ENCODE results near the gene KRT38. TPM values are rescaled to one million over a fixed set of nuclear protein-coding genes. Genes with fewer than 3 reads are reported as not detected.

The KRT38 gene
- polyA plus RNA-seq, 1 of the 3 experiments (the other 2 are of a cell fraction) = not detected

- H3K36me3 ChIP-seq (replicated peaks in 1 of 2; ENCODE audit: control insufficient read depth in 1 of 2, insufficient read depth in 2 of 2, low read length in 1 of 2) = no peaks in the 10 kb centered on the region
- DNase-seq = no peak
- no peak overlapping the region for H3K4me3 ChIP-seq (ENCODE audit: low read depth in 2 of 2, low read length in 1 of 2)
- no peak overlapping the region for H3K9ac ChIP-seq
- POLR2A ChIA-PET = no interaction called here
- TF ChIP-seq CHD2 (IDR thresholded peaks at IDR 0.05; ENCODE audit: low read length, partially characterized antibody) (no peak), JUND (IDR thresholded peaks at IDR 0.05) (no peak), ZBTB33 (IDR thresholded peaks at IDR 0.05; ENCODE audit: borderline replicate concordance, low read depth) (no peak), FOXJ3 (CRISPR knock-in tag; IDR thresholded peaks at IDR 0.05) (no peak), MEF2A (IDR thresholded peaks at IDR 0.05; ENCODE audit: borderline replicate concordance, low read depth) (no peak), NFIC (IDR thresholded peaks at IDR 0.05; ENCODE audit: borderline replicate concordance) (no peak), FOXM1 (IDR thresholded peaks at IDR 0.05; ENCODE audit: low read depth) (no peak), FOSL2 (IDR thresholded peaks at IDR 0.05; ENCODE audit: borderline replicate concordance, low read depth) (no peak), SIN3A (IDR thresholded peaks at IDR 0.05; ENCODE audit: borderline replicate concordance, low read depth, low read length) (no peak), MXI1 (IDR thresholded peaks at IDR 0.05; ENCODE audit: low read depth, low read length) (no peak), GABPA (IDR thresholded peaks at IDR 0.05; ENCODE audit: low read depth) (no peak), TEAD4 (IDR thresholded peaks at IDR 0.05; ENCODE audit: borderline replicate concordance, insufficient read depth) (no peak), YY1 (IDR thresholded peaks at IDR 0.05; ENCODE audit: low read depth) (no peak), RXRA (IDR thresholded peaks at IDR 0.05; ENCODE audit: borderline replicate concordance, low read depth) (no peak)
- TF ChIP-seq, protein P1, sequence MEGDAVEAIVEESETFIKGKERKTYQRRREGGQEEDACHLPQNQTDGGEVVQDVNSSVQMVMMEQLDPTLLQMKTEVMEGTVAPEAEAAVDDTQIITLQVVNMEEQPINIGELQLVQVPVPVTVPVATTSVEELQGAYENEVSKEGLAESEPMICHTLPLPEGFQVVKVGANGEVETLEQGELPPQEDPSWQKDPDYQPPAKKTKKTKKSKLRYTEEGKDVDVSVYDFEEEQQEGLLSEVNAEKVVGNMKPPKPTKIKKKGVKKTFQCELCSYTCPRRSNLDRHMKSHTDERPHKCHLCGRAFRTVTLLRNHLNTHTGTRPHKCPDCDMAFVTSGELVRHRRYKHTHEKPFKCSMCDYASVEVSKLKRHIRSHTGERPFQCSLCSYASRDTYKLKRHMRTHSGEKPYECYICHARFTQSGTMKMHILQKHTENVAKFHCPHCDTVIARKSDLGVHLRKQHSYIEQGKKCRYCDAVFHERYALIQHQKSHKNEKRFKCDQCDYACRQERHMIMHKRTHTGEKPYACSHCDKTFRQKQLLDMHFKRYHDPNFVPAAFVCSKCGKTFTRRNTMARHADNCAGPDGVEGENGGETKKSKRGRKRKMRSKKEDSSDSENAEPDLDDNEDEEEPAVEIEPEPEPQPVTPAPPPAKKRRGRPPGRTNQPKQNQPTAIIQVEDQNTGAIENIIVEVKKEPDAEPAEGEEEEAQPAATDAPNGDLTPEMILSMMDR (IDR thresholded peaks at IDR 0.05) = no peak
- TF ChIP-seq, protein P2, sequence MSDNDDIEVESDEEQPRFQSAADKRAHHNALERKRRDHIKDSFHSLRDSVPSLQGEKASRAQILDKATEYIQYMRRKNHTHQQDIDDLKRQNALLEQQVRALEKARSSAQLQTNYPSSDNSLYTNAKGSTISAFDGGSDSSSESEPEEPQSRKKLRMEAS (IDR thresholded peaks at IDR 0.05; ENCODE audit: low read depth) = no peak
- TF ChIP-seq, protein P3, sequence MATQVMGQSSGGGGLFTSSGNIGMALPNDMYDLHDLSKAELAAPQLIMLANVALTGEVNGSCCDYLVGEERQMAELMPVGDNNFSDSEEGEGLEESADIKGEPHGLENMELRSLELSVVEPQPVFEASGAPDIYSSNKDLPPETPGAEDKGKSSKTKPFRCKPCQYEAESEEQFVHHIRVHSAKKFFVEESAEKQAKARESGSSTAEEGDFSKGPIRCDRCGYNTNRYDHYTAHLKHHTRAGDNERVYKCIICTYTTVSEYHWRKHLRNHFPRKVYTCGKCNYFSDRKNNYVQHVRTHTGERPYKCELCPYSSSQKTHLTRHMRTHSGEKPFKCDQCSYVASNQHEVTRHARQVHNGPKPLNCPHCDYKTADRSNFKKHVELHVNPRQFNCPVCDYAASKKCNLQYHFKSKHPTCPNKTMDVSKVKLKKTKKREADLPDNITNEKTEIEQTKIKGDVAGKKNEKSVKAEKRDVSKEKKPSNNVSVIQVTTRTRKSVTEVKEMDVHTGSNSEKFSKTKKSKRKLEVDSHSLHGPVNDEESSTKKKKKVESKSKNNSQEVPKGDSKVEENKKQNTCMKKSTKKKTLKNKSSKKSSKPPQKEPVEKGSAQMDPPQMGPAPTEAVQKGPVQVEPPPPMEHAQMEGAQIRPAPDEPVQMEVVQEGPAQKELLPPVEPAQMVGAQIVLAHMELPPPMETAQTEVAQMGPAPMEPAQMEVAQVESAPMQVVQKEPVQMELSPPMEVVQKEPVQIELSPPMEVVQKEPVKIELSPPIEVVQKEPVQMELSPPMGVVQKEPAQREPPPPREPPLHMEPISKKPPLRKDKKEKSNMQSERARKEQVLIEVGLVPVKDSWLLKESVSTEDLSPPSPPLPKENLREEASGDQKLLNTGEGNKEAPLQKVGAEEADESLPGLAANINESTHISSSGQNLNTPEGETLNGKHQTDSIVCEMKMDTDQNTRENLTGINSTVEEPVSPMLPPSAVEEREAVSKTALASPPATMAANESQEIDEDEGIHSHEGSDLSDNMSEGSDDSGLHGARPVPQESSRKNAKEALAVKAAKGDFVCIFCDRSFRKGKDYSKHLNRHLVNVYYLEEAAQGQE (IDR thresholded peaks at IDR 0.05; ENCODE audit: low read depth, low read length) = no peak
- TF ChIP-seq, protein P4, sequence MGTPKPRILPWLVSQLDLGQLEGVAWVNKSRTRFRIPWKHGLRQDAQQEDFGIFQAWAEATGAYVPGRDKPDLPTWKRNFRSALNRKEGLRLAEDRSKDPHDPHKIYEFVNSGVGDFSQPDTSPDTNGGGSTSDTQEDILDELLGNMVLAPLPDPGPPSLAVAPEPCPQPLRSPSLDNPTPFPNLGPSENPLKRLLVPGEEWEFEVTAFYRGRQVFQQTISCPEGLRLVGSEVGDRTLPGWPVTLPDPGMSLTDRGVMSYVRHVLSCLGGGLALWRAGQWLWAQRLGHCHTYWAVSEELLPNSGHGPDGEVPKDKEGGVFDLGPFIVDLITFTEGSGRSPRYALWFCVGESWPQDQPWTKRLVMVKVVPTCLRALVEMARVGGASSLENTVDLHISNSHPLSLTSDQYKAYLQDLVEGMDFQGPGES (IDR thresholded peaks at IDR 0.05; ENCODE audit: low read depth, low read length) = no peak
- TF ChIP-seq, protein P5, sequence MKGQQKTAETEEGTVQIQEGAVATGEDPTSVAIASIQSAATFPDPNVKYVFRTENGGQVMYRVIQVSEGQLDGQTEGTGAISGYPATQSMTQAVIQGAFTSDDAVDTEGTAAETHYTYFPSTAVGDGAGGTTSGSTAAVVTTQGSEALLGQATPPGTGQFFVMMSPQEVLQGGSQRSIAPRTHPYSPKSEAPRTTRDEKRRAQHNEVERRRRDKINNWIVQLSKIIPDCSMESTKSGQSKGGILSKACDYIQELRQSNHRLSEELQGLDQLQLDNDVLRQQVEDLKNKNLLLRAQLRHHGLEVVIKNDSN (IDR thresholded peaks at IDR 0.05; ENCODE audit: borderline replicate concordance, low read depth) = no peak
- WGBS (ENCODE audit: low lambda C conversion rate) = 31% methylated on average over 4 of the region's 4 CpGs
- no peaks in the 10 kb centered on the region for H3K79me2 ChIP-seq (ENCODE audit: insufficient read depth)
- H3K9me2 ChIP-seq = no peaks in the 10 kb centered on the region
- H3K4me2 ChIP-seq = no peak overlapping the region
- H2AFZ ChIP-seq (ENCODE audit: low read depth) = no peak overlapping the region
- H4K20me1 ChIP-seq (ENCODE audit: insufficient read depth) = no peaks in the 10 kb centered on the region
- CTCF ChIA-PET = interaction anchor here (1.2 to 1.6 kb wide), 2 partner anchors 8 to 96 kb away, joined by 3 to 6 read pairs; no protein-coding TSS in a partner anchor
- H3K27me3 ChIP-seq (ENCODE audit: insufficient read depth) = no peaks in the 10 kb centered on the region
- no peaks in the 10 kb centered on the region; the same call in 1 of the 2 replicates for H3K9me3 ChIP-seq
- H3F3A ChIP-seq (replicated peaks; ENCODE audit: insufficient read depth) = peaks cover 1% of the 10 kb centered on the region
- H3K4me1 ChIP-seq (ENCODE audit: control insufficient read depth in 1 of 2, insufficient read depth in 2 of 2, low read depth in 1 of 2, low read length in 1 of 2) = no peaks in the 10 kb centered on the region
- no peak overlapping the region for H3K27ac ChIP-seq (ENCODE audit: low read depth in 2 of 2, low read length in 1 of 2)
These were observed 11.5 kb upstream of the KRT38 start for GRCh38 chr17:41452281-41452680.
